ENCODE measurements around the gene HPS4. TPM values are rescaled to one million over a fixed set of nuclear protein-coding genes. Genes with fewer than 3 reads are reported as not detected.
A peak's percentile ranks its signal among the peaks of the same experiment; 100 is the strongest.
"Not testable (repeated sequence)": the region's sequence is repeated elsewhere in the genome, so short reads cannot be mapped to it uniquely, and the experiment has no call there.

HPS4 gene
- total RNA-seq (2021; fragmentation: NEBNext Ultra II Directional; extraction: Animal tissue kit (Norgen Biotek cat#: 25700)), result 10 to 100 TPM; 18.0 to 22.6 (median 20.6) TPM
- long read RNA-seq, full-length matches to known transcripts, result 1 of 16 reads
- long read RNA-seq, partial matches to known transcripts, result 4 of 16 reads
- long read RNA-seq, other reads (novel, unspliced or antisense), result 11 of 16 reads

GRCh38 chr22:26483439-26484359 is at the start of gene HPS4, which contains the start of gene SRRD:
Gene HPS4, minus strand, starts transcription at chr22:26483783. Its CDS starts 2,021 bp downstream, at chr22:26481762.
Gene SRRD, plus strand, starts transcription at chr22:26483877. Its CDS starts 14 bp downstream, at chr22:26483891.
- Mint-ChIP-seq H3K27me3 (ENCODE audit: insufficient read depth) (no peaks in the 10 kb centered on the region; the same call in 1 of the 2 replicates), H3K9me3 (no peaks in the 10 kb centered on the region), H3K4me1 (ENCODE audit: low read depth) (peaks cover 68% of the 10 kb centered on the region), H3K27ac (peak within 1 kb of the TSS; percentile 82), H3K36me3 (ENCODE audit: low read depth) (0 out of 2 replicates have a peak, but pooled peaks cover 4% of the 10 kb centered on the region), H3K4me3 (peak within 1 kb of the TSS; percentile 92)
- DNase-seq, result peak; percentile 81
- TF ChIP-seq CTCF (IDR thresholded peaks at IDR 0.05), result no peak

GRCh38 chr22:26529345-26529744 is 45.8 kb upstream of the HPS4 start:
- TF ChIP-seq CTCF (IDR thresholded peaks at IDR 0.05), result no peak
- Mint-ChIP-seq H3K36me3 (ENCODE audit: low read depth) (peaks cover 17% of the 10 kb centered on the region), H3K4me1 (ENCODE audit: low read depth) (0 out of 2 replicates have a peak, but pooled peaks cover 9% of the 10 kb centered on the region), H3K9me3 (no peaks in the 10 kb centered on the region), H3K4me3 (no peak overlapping the region), H3K27me3 (ENCODE audit: insufficient read depth) (no peaks in the 10 kb centered on the region), H3K27ac (no peak overlapping the region)
- DNase-seq, result no peak

GRCh38 chr22:26528518-26528917 is 44.9 kb upstream of the HPS4 start:
- not testable (repeated sequence) for H3K9me3 Mint-ChIP-seq; H3K27ac Mint-ChIP-seq; H3K4me3 Mint-ChIP-seq; H3K4me1 Mint-ChIP-seq (ENCODE audit: low read depth); DNase-seq; H3K27me3 Mint-ChIP-seq (ENCODE audit: insufficient read depth)
- H3K36me3 Mint-ChIP-seq (ENCODE audit: low read depth), result peaks cover 17% of the 10 kb centered on the region

- TF ChIP-seq CTCF (IDR thresholded peaks at IDR 0.05), result no peak
- 0 out of 2 replicates have a peak, but pooled peaks cover 8% of the 10 kb centered on the region for H3K4me1 Mint-ChIP-seq (ENCODE audit: low read depth)
- no peaks in the 10 kb centered on the region for H3K9me3 Mint-ChIP-seq
- peaks cover 15% of the 10 kb centered on the region for H3K36me3 Mint-ChIP-seq (ENCODE audit: low read depth)
- H3K27ac Mint-ChIP-seq, result no peak overlapping the region
- H3K27me3 Mint-ChIP-seq (ENCODE audit: insufficient read depth), result no peaks in the 10 kb centered on the region
- DNase-seq, result no peak
- H3K4me3 Mint-ChIP-seq, result no peak overlapping the region
Observed at GRCh38 chr22:26527574-26528465, 44.2 kb upstream of the HPS4 start.

GRCh38 chr22:26527167-26527566 is 43.6 kb upstream of the HPS4 start:
- Mint-ChIP-seq H3K9me3 (no peaks in the 10 kb centered on the region), H3K36me3 (ENCODE audit: low read depth) (peaks cover 12% of the 10 kb centered on the region), H3K27me3 (ENCODE audit: insufficient read depth) (no peaks in the 10 kb centered on the region), H3K27ac (no peak overlapping the region), H3K4me1 (ENCODE audit: low read depth) (0 out of 2 replicates have a peak, but pooled peaks cover 5% of the 10 kb centered on the region), H3K4me3 (no peak overlapping the region)
- TF ChIP-seq CTCF (IDR thresholded peaks at IDR 0.05), result no peak
- no peak for DNase-seq

Data from HFFc6 (cell line).